ENCODE results near the gene HSPA6. TPM values are rescaled to one million over a fixed set of nuclear protein-coding genes. Genes with fewer than 3 reads are reported as not detected.
A peak's percentile ranks its signal among the peaks of the same experiment; 100 is the strongest.
"Not testable (repeated sequence)": the region's sequence is repeated elsewhere in the genome, so short reads cannot be mapped to it uniquely, and the experiment has no call there.

HSPA6 gene
- 0.22 and 0.58 TPM in 2 replicates for polyA plus RNA-seq (2011; rRNA removed)
- 0.71 and 0.73 TPM in 2 replicates for polyA plus RNA-seq (2012; cell fraction: cytosol; rRNA removed)
- polyA plus RNA-seq (2012; cell fraction: nucleus; rRNA removed): 0.73 and 1.1 TPM in 2 replicates
- 0.26 to 0.50 TPM (median 0.50 TPM) in 3 replicates for polyA plus RNA-seq (2017; fragmentation: RNase III; extraction: RNeasy Plus Mini Kit Qiagen cat#74134 plus additional on column Dnase treatment)
- 0.49 and 0.62 TPM in 2 replicates for polyA minus RNA-seq (2011; rRNA and poly(A)+ RNA removed)

GRCh38 chr1:161523817-161524741, at the start of gene HSPA6:
Gene HSPA6 (plus strand): TSS chr1:161524540. CDS start chr1:161524659, 119 bp downstream.
- FAIRE-seq; H3K4me1 ChIP-seq; H3K9me3 ChIP-seq; POLR2A ChIA-PET; TF ChIP-seq FOSL2 (IDR thresholded peaks at IDR 0.05): not testable (repeated sequence)
- H3K27ac ChIP-seq: peak within 1 kb of the TSS; percentile 75 to 93
- peak within 1 kb of the TSS; percentile 63 for H3K4me2 ChIP-seq
- DNase-seq (ENCODE audit: low read depth in 1 of 2, low spot score in 1 of 2) (peak; percentile 77 to 84), ATAC-seq (peak; percentile 87 to 89)
- H3K4me3 ChIP-seq: peak within 1 kb of the TSS; percentile 61
- CTCF ChIA-PET: interaction anchor here (3.0 kb wide), 1 partner anchor 39 kb away, joined by 10 read pairs; no protein-coding TSS in a partner anchor
- WGBS (ENCODE audit: missing lambda C conversion rate): 1% methylated on average over 52 of the region's 72 CpGs
- peak; percentile 57; the same call in 1 of the 2 replicates for TF ChIP-seq E2F6 (IDR thresholded peaks at IDR 0.05; ENCODE audit: borderline replicate concordance, low read depth)
- TF ChIP-seq SREBF2 (IDR thresholded peaks at IDR 0.05): peak; percentile 85
- peak; percentile 49 for TF ChIP-seq PHF8 (IDR thresholded peaks at IDR 0.05; ENCODE audit: borderline replicate concordance, low read depth)
- TF ChIP-seq JUN (IDR thresholded peaks at IDR 0.05): peak in 1 of 2 experiments; percentile 5; a peak in 1 of 5 replicates
- TF ChIP-seq FOSL2 (CRISPR knock-in tag; IDR thresholded peaks at IDR 0.05): peak; percentile 39
- peak; percentile 28 for TF ChIP-seq MAX (IDR thresholded peaks at IDR 0.05)
- TF ChIP-seq HMGXB4 (CRISPR knock-in tag; IDR thresholded peaks at IDR 0.05; ENCODE audit: borderline replicate concordance): peak; percentile 71; the same call in 1 of the 2 replicates

- WGBS (ENCODE audit: missing lambda C conversion rate): 76% methylated on average over 1 of the region's 1 CpG
- H3K27ac ChIP-seq; H3K4me2 ChIP-seq; FAIRE-seq; ATAC-seq; DNase-seq (ENCODE audit: low read depth in 1 of 2, low spot score in 1 of 2); POLR2A ChIA-PET; CTCF ChIA-PET; H3K4me3 ChIP-seq; H3K9me3 ChIP-seq: not testable (repeated sequence)
- peaks cover 15% of the 10 kb centered on the region; the same call in 1 of the 3 replicates for H3K4me1 ChIP-seq
Observed at GRCh38 chr1:161477711-161478110, 46.6 kb upstream of the HSPA6 start.

GRCh38 chr1:161478985-161479384, 45.4 kb upstream of the HSPA6 start:
- Histone ChIP-seq H3K27ac (no peak overlapping the region), H3K4me1 (peaks cover 11% of the 10 kb centered on the region; the same call in 1 of the 3 replicates), H3K4me3 (no peak overlapping the region), H3K9me3 (no peaks in the 10 kb centered on the region), H3K4me2 (no peak overlapping the region)
- CTCF ChIA-PET: interaction anchor here (0.8 to 2.3 kb wide), 5 partner anchors 9 to 262 kb away, joined by 3 to 10 read pairs (median 3); no protein-coding TSS in a partner anchor
- 60% methylated on average over 4 of the region's 15 CpGs for WGBS (ENCODE audit: missing lambda C conversion rate)
- DNase-seq (ENCODE audit: low read depth in 1 of 2, low spot score in 1 of 2) (no peak), ATAC-seq (no peak), FAIRE-seq (no peak)
- no peak for TF ChIP-seq HOXB13 (CRISPR knock-in tag; IDR thresholded peaks at IDR 0.05; ENCODE audit: low read depth)
- no peak for TF ChIP-seq KDM1A (IDR thresholded peaks at IDR 0.05; ENCODE audit: low read depth)
- TF ChIP-seq CTCF (IDR thresholded peaks at IDR 0.05): no peak
- POLR2A ChIA-PET: no interaction called here

All from A549 (cell line).